CD4-positive, alpha-beta memory T cell (primary cell): ENCODE measurements around the gene ERBB4. TPM values are rescaled to one million over a fixed set of nuclear protein-coding genes. Genes with fewer than 3 reads are reported as not detected.

ENCODE experiments used
- CTCF ChIA-PET: fragments of 350-600 bp; sonication (Branson Sonifier 250); formaldehyde crosslinking; loops from one replicate; lab custom pipeline; 2021; ENCODE audit warnings: inconsistent platforms; ENCODE audit not compliant: partially characterized antibody; lab: Charles Lee
- POLR2A ChIA-PET: fragments of 350-600 bp; sonication (Branson Sonifier 250); formaldehyde crosslinking; loops from one replicate; lab custom pipeline; 2021; ENCODE audit not compliant: partially characterized antibody; lab: Charles Lee
- DNase-seq, 5 donors: peaks; one replicate each; pipeline versions ENCODE4 v3.0.0 to v3.0.0-alpha.2; 2020 to 2022; ENCODE audit warnings: mixed read lengths in 1 of 5
- H3K27ac ChIP-seq: one replicate; pipeline ENCODE4 v1.7.0; 2013; ENCODE audit warnings: low read depth, low read length
- H3K27me3 ChIP-seq: 2 replicates; pipeline ENCODE4 v1.7.0; 2013; ENCODE audit warnings: mild to moderate bottlenecking, low read length, moderate library complexity; ENCODE audit not compliant: insufficient read depth
- H3K36me3 ChIP-seq: 2 replicates; pipeline ENCODE4 v1.7.0; 2013; ENCODE audit warnings: mild to moderate bottlenecking, low read length, moderate library complexity; ENCODE audit not compliant: insufficient read depth
- H3K4me1 ChIP-seq: 2 replicates; pipeline ENCODE4 v1.7.0; 2013; ENCODE audit warnings: mild to moderate bottlenecking, low read length, moderate library complexity; ENCODE audit not compliant: insufficient read depth
- H3K4me3 ChIP-seq, 2 donors: one replicate each; pipeline ENCODE4 v1.7.0; 2013; ENCODE audit warnings: low read length in 2 of 2, mild to moderate bottlenecking in 1 of 2
- H3K9me3 ChIP-seq, 2 donors: one replicate each; pipeline ENCODE4 v1.7.0; 2013; ENCODE audit warnings: low read length in 2 of 2, control low read depth in 1 of 2; ENCODE audit not compliant: control insufficient read depth in 1 of 2
- H3K27ac Mint-ChIP-seq, 7 donors: one replicate each; pipeline ENCODE4 v1.8.0; 2020 to 2021; ENCODE audit warnings: mixed read lengths in 7 of 7, mild to moderate bottlenecking in 6 of 7, inconsistent platforms in 3 of 7, moderate library complexity in 3 of 7
- H3K27me3 Mint-ChIP-seq, 2 donors: one replicate each; pipeline ENCODE4 v1.8.0; 2020 to 2021; ENCODE audit warnings: mixed read lengths in 2 of 2
- H3K36me3 Mint-ChIP-seq, 2 donors: one replicate each; pipeline ENCODE4 v1.8.0; 2020 to 2021; ENCODE audit warnings: mixed read lengths in 2 of 2, inconsistent platforms in 1 of 2, mild to moderate bottlenecking in 1 of 2
- H3K4me1 Mint-ChIP-seq, 4 donors: one replicate each; pipeline ENCODE4 v1.8.0; 2020 to 2021; ENCODE audit warnings: mixed read lengths in 4 of 4, mild to moderate bottlenecking in 1 of 4
- H3K4me3 Mint-ChIP-seq, 8 donors: one replicate each; pipeline ENCODE4 v1.8.0; 2020 to 2021; ENCODE audit warnings: mixed read lengths in 8 of 8, mild to moderate bottlenecking in 7 of 8, moderate library complexity in 6 of 8, inconsistent platforms in 3 of 8
- H3K9me3 Mint-ChIP-seq, 8 donors: one replicate each; pipeline ENCODE4 v1.8.0; 2020 to 2021; ENCODE audit warnings: mixed read lengths in 8 of 8, mild to moderate bottlenecking in 5 of 8, inconsistent platforms in 3 of 8, moderate library complexity in 1 of 8
- intact Hi-C: fragments of 100-400 bp; cut with micrococcal nuclease; formaldehyde crosslinking; loops from one replicate; pipeline ENCODE4 v1.15.1; 2023
- polyA plus RNA-seq, 2 donors: library from polyadenylated mRNA; unstranded; fragments of 300-500 nt; fragmentation: Illumina TruSeq; gene quantifications; one replicate each; pipeline ENCODE4 v1.2.3, GENCODE V29; 2021
- total RNA-seq, 2 experiments: library from RNA; stranded (reverse); gene quantifications; one replicate each; pipeline ENCODE4 v1.2.3, GENCODE V29; 2021

ERBB4 gene
- total and polyA plus RNA-seq, 4 experiments from 2014 or later, result not detected

DNA sequence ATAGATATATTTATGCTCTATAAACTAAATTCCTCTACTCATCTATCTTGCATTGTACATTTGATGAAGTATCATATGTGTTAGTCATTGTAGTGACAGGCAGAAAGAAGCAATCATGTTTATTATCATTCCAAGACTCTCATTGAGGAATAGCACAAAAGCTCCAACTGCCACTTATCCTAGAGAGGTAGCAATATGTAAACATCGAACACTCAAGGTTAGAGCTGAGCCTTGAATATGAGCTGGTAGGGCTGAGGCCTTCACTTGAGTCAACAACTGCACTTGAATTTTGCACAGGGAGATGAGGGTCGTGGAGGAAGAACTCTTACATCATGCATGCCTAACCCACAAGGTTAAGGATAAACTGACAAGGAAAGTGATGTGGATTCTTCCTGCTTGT is 1081.3 kb downstream of the ERBB4 start:
- no peaks in the 10 kb centered on the region for H3K27me3 ChIP-seq
- Mint-ChIP-seq H3K27ac (no peak overlapping the region), H3K9me3 (peaks cover 0 to 2% (median 0%) of the 10 kb centered on the region in 8 donors), H3K4me3 (no peak overlapping the region), H3K36me3 (no peaks in the 10 kb centered on the region), H3K4me1 (no peaks in the 10 kb centered on the region), H3K27me3 (no peaks in the 10 kb centered on the region)
- POLR2A ChIA-PET, result no interaction called here
- H3K9me3 ChIP-seq, result no peaks in the 10 kb centered on the region
- H3K4me1 ChIP-seq, result no peaks in the 10 kb centered on the region
- intact Hi-C loops, result no loop called here
- H3K27ac ChIP-seq, result no peak overlapping the region
- CTCF ChIA-PET, result no interaction called here
- H3K36me3 ChIP-seq, result no peaks in the 10 kb centered on the region
- DNase-seq, result no peak
- H3K4me3 ChIP-seq, result no peak overlapping the region

DNA sequence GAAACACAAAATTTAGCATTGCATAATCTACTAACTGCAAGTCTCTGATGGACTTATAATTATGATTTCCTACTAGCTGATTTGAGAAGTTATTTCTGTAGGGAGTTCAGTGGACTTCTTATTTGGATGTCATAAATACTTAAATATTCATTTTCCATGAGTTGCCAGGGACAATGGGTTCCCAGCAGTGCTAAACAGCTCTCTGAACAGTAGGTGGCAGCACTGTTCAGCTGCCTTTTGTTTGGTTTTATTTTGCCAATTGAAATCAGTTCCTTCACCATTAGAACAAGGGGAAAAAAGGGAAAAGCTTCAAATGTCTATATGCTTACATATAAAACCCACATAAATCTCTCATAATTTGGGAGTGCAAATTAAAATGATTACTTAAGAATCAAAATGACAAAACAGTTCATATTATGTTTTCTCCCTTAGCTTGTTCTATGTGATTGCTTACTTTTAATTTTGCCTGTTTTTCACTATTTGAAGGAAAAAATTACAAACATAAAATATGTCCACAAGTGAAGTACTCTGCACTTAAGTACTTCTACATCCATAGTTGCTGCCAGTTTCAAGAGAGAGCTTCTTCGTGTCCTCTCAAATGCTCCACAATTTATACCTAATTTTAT is 1083.3 kb downstream of the ERBB4 start:
- Mint-ChIP-seq H3K27me3 (no peaks in the 10 kb centered on the region), H3K4me3 (no peak overlapping the region), H3K27ac (no peak overlapping the region), H3K9me3 (peaks cover 0 to 2% (median 0%) of the 10 kb centered on the region in 8 donors), H3K4me1 (no peaks in the 10 kb centered on the region), H3K36me3 (no peaks in the 10 kb centered on the region)
- H3K9me3 ChIP-seq, result no peaks in the 10 kb centered on the region
- no peaks in the 10 kb centered on the region for H3K36me3 ChIP-seq
- ChIA-PET POLR2A (no interaction called here), CTCF (interaction anchor here (0.6 to 1.8 kb wide), 7 partner anchors 9 to 1112 kb away, joined by 3 to 8 read pairs (median 5); no protein-coding TSS in a partner anchor)
- H3K27me3 ChIP-seq, result no peaks in the 10 kb centered on the region
- peak in 2 of 5 donors; percentile 2 to 13 for DNase-seq
- H3K4me3 ChIP-seq, result no peak overlapping the region
- H3K4me1 ChIP-seq, result no peaks in the 10 kb centered on the region
- no peak overlapping the region for H3K27ac ChIP-seq
- intact Hi-C loops, result no loop called here

DNA sequence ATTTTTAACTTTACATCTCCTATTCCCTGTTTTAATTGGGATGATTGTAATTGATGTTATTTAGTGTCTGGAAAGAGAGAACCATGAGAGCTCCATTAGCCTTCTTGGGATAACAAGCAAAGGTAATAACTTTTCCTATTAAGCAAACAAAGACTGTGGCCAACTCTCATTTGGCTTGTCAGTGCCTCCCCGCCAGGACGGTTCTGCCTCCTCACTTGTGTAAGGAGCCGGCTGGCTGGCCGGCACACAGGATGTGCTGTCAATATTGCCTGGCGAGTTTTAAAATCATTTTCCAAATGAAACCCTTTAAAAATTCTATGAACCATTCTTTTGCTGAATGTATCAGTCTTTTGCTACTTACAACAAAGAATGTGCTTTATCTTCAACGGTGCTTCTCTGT is 1083.9 kb downstream of the ERBB4 start:
- H3K4me1 ChIP-seq, result no peaks in the 10 kb centered on the region
- H3K36me3 ChIP-seq, result no peaks in the 10 kb centered on the region
- no peak overlapping the region for H3K27ac Mint-ChIP-seq
- DNase-seq, result no peak
- CTCF ChIA-PET, result interaction anchor here (1.1 to 1.8 kb wide), 8 partner anchors 10 to 1113 kb away, joined by 3 to 8 read pairs (median 4); no protein-coding TSS in a partner anchor
- no peak overlapping the region for H3K27ac ChIP-seq
- H3K4me3 ChIP-seq, result no peak overlapping the region
- H3K27me3 Mint-ChIP-seq, result no peaks in the 10 kb centered on the region
- intact Hi-C loops, result no loop called here
- no peaks in the 10 kb centered on the region for H3K27me3 ChIP-seq
- H3K4me3 Mint-ChIP-seq, result no peak overlapping the region
- H3K9me3 Mint-ChIP-seq, result peaks cover 0 to 2% (median 0%) of the 10 kb centered on the region in 8 donors
- no peaks in the 10 kb centered on the region for H3K9me3 ChIP-seq
- POLR2A ChIA-PET, result no interaction called here
- H3K36me3 Mint-ChIP-seq, result no peaks in the 10 kb centered on the region
- H3K4me1 Mint-ChIP-seq, result no peaks in the 10 kb centered on the region

DNA sequence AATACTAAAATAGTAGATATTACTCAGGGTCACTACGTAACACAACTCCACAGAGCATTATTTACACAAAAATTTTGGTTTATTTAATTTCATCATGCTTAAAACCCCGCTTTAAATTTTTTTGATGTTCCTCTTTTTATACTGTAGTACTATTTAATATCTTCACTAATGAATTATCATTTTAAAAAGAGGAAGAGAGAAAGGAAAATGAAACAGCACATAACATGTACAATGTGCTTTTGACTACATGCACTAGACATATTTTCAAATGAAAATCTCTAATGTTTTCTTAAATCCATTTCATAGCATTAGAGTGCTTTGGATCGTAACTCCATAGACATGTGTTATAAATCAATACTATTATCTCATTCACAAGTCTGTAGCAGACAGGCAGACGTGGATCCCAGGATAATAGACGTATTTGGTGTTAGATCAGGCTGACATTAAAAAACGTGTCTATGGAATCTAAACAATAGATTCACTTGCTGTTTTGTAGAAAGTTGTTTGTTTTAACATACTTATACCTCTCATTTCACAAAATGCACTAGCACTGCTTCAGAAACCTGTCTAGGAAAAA is 1085.2 kb downstream of the ERBB4 start:
- POLR2A ChIA-PET, result no interaction called here
- no peaks in the 10 kb centered on the region for H3K4me1 Mint-ChIP-seq

DNA sequence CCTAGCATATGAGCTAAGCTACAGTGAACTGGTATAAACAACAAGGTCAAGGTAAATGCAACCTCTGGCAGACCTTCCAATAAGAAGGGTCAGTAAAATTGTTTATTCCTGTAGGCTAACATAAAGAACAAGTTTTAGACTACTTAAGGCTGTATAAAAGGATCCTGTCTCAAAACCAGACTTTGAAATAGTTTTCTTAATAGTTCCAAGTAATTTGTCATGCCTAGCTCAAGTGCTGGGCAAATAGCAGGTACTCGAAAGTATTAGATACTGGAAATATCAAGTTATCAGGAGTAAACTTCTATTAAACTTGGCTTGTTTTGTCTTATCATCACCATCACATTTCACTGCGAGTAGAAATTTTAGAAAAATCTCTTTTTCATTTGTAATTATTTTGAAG is 1087.0 kb downstream of the ERBB4 start:
- Mint-ChIP-seq H3K36me3 (no peaks in the 10 kb centered on the region), H3K4me3 (no peak overlapping the region)

More for the DNA sequence above, 1085.2 kb downstream of the ERBB4 start:
- CTCF ChIA-PET, result interaction anchor here (1.2 to 1.7 kb wide), 3 partner anchors 11 to 1114 kb away, joined by 3 to 4 read pairs (median 4); no protein-coding TSS in a partner anchor
- no peaks in the 10 kb centered on the region for H3K4me1 ChIP-seq
- DNase-seq, result no peak
- no peaks in the 10 kb centered on the region for H3K27me3 ChIP-seq
- intact Hi-C loops, result no loop called here
- no peaks in the 10 kb centered on the region for H3K36me3 ChIP-seq
- Mint-ChIP-seq H3K4me3 (no peak overlapping the region), H3K9me3 (peaks cover 0 to 2% (median 0%) of the 10 kb centered on the region in 8 donors), H3K27me3 (no peaks in the 10 kb centered on the region), H3K27ac (no peak overlapping the region), H3K36me3 (no peaks in the 10 kb centered on the region)
- no peak overlapping the region for H3K27ac ChIP-seq
- H3K4me3 ChIP-seq, result no peak overlapping the region
- H3K9me3 ChIP-seq, result no peaks in the 10 kb centered on the region

DNA sequence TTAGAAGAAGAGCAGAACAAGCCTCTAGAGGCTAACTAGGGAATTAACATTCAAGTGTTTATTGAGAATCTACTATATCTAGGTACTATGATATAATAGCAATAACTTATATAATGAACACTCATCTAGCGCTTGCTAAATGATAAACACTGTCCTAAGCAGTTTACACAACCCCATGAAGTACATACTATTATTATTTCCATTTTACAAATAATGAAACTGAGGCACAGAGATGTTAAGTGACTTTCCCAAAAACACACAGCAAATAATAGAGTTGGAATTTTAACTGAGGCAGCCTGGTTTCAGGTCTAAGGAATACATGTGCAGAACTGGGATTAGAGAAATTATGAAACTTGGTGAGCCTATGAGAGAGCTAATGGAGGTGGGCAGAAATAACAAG is 1088.8 kb downstream of the ERBB4 start:
- Histone ChIP-seq H3K27ac (no peak overlapping the region), H3K9me3 (no peaks in the 10 kb centered on the region), H3K27me3 (no peaks in the 10 kb centered on the region), H3K4me3 (no peak overlapping the region), H3K4me1 (no peaks in the 10 kb centered on the region), H3K36me3 (no peaks in the 10 kb centered on the region)
- POLR2A ChIA-PET, result no interaction called here
- intact Hi-C loops, result no loop called here
- H3K27ac Mint-ChIP-seq, result no peak overlapping the region
- no peak for DNase-seq
- H3K4me3 Mint-ChIP-seq, result no peak overlapping the region
- H3K9me3 Mint-ChIP-seq, result peaks cover 0 to 3% (median 0%) of the 10 kb centered on the region in 8 donors
- CTCF ChIA-PET, result no interaction called here
- H3K4me1 Mint-ChIP-seq, result no peaks in the 10 kb centered on the region
- H3K27me3 Mint-ChIP-seq, result no peaks in the 10 kb centered on the region
- H3K36me3 Mint-ChIP-seq, result no peaks in the 10 kb centered on the region

More for the DNA sequence above, 1087.0 kb downstream of the ERBB4 start:
- intact Hi-C loops, result no loop called here
- no peak overlapping the region for H3K27ac Mint-ChIP-seq
- Histone ChIP-seq H3K4me1 (no peaks in the 10 kb centered on the region), H3K36me3 (no peaks in the 10 kb centered on the region), H3K27ac (no peak overlapping the region), H3K9me3 (no peaks in the 10 kb centered on the region), H3K4me3 (no peak overlapping the region), H3K27me3 (no peaks in the 10 kb centered on the region)
- ChIA-PET CTCF (no interaction called here), POLR2A (no interaction called here)
- peaks cover 0 to 1% (median 0%) of the 10 kb centered on the region in 8 donors for H3K9me3 Mint-ChIP-seq
- H3K27me3 Mint-ChIP-seq, result no peaks in the 10 kb centered on the region
- no peak for DNase-seq
- H3K4me1 Mint-ChIP-seq, result no peaks in the 10 kb centered on the region

DNA sequence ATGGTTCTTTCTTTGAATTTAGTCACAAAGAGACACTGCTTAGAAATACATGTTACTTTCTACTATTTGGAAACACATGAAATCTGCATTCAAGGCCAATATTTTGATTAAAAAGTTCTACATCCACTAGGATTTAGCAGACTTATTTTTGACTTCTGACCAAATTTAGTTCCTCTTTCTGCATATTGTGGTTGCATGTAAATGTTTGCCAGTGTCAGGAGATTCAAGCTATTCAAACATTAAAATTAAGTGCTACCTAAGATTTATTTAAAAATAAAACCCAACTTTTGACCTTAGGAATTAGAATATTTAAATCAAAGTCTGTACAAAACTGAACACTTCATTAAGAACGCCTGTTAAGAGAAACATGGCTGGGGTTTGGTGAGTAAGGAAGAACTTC is 1091.1 kb downstream of the ERBB4 start:
- intact Hi-C loops, result no loop called here
- CTCF ChIA-PET, result no interaction called here

More for the DNA sequence above, 1091.1 kb downstream of the ERBB4 start:
- H3K4me3 Mint-ChIP-seq, result no peak overlapping the region
- no peak for DNase-seq
- H3K27me3 Mint-ChIP-seq, result no peaks in the 10 kb centered on the region
- H3K4me3 ChIP-seq, result no peak overlapping the region
- H3K27ac Mint-ChIP-seq, result no peak overlapping the region
- H3K36me3 ChIP-seq, result no peaks in the 10 kb centered on the region
- no peaks in the 10 kb centered on the region for H3K9me3 ChIP-seq
- H3K27ac ChIP-seq, result no peak overlapping the region
- no peaks in the 10 kb centered on the region for H3K4me1 ChIP-seq
- H3K4me1 Mint-ChIP-seq, result no peaks in the 10 kb centered on the region
- peaks cover 0 to 3% (median 0%) of the 10 kb centered on the region in 8 donors for H3K9me3 Mint-ChIP-seq
- POLR2A ChIA-PET, result no interaction called here
- H3K36me3 Mint-ChIP-seq, result no peaks in the 10 kb centered on the region
- H3K27me3 ChIP-seq, result no peaks in the 10 kb centered on the region
